Superior temporal gyrus (tissue), 1 donor: ENCODE results near the gene RYR1.
"Not testable (repeated sequence)": the region's sequence is repeated elsewhere in the genome, so short reads cannot be mapped to it uniquely, and the experiment has no call there.

Experiments
- DNase-seq: peaks from one replicate; pipeline ENCODE4 v3.0.0-alpha.2; 2016; ENCODE audit errors: extremely low spot score

Gene RYR1

GRCh38 chr19:38490861-38491260 lies 57.4 kb downstream of the RYR1 start:
- no peak for DNase-seq

DNA sequence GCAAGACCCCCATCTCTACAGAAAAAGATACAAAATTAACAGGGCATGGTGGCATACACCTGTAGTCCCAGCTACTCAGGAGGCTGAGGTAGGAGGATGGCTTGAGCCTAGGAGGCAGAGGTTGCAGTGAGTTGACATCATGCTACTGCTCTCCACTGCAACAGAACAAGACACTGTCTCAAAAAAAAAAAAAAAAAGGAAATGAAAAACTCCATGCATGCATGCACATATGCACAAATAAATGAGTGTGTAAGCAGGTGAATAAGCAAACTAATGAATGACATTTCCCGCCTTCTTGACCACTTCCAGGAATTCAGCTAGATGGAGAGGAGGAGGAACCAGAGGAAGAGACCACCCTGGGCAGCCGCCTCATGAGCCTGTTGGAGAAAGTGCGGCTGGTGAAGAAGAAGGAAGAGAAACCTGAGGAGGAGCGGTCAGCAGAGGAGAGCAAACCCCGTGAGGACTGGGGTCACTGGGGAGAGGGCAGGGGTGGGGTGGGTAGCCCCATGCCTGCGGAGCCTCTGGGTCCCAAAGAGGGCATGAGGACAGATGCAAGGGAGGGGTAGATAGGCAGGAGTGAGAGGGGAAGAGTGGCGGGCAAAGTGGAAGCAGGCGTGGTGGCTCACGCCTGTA lies 58.8 kb downstream of the RYR1 start:
- DNase-seq = no peak

DNA sequence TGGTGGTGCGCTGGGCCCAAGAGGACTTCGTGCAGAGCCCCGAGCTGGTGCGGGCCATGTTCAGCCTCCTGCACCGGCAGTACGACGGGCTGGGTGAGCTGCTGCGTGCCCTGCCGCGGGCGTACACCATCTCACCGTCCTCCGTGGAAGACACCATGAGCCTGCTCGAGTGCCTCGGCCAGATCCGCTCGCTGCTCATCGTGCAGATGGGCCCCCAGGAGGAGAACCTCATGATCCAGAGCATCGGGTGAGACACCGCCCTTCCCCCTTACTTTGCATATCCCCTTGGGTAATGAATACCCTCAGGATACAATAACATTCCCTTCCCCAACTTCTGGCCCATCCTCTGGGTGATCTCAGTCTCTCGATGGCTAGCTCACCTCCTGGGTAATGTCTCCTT lies 60.9 kb downstream of the RYR1 start:
- no peak for DNase-seq

DNA sequence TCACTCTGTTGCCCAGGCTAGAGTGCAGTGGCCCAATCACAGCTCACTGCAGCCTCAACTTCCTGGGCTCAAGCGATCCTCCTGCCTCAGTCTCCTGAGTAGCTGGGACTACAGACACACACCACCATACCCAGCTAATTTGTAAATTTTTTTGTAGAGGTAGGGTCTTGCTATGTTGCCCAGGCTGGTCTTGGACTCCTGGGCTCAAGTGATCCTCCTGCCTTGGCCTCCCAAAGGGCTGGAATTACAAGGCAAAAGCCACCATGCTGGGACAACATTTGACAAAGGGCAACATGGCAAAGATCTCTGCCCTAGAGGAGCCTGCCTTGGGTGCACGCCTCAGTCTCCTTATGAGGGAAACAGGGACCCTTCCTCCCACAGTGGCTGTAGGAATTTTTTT lies 61.9 kb downstream of the RYR1 start:
- DNase-seq = not testable (repeated sequence)

DNA sequence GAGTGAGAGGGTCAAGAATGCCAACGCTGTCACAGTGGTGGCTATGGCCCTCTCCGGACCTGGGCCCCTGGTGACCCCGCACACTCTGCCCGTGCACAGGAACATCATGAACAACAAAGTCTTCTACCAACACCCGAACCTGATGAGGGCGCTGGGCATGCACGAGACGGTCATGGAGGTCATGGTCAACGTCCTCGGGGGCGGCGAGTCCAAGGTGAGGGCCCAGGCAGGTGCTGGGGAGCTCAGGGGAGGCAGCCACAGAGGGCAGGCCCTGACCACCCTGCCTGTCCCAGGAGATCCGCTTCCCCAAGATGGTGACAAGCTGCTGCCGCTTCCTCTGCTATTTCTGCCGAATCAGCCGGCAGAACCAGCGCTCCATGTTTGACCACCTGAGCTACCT lies 62.6 kb downstream of the RYR1 start:
- no peak for DNase-seq

DNA sequence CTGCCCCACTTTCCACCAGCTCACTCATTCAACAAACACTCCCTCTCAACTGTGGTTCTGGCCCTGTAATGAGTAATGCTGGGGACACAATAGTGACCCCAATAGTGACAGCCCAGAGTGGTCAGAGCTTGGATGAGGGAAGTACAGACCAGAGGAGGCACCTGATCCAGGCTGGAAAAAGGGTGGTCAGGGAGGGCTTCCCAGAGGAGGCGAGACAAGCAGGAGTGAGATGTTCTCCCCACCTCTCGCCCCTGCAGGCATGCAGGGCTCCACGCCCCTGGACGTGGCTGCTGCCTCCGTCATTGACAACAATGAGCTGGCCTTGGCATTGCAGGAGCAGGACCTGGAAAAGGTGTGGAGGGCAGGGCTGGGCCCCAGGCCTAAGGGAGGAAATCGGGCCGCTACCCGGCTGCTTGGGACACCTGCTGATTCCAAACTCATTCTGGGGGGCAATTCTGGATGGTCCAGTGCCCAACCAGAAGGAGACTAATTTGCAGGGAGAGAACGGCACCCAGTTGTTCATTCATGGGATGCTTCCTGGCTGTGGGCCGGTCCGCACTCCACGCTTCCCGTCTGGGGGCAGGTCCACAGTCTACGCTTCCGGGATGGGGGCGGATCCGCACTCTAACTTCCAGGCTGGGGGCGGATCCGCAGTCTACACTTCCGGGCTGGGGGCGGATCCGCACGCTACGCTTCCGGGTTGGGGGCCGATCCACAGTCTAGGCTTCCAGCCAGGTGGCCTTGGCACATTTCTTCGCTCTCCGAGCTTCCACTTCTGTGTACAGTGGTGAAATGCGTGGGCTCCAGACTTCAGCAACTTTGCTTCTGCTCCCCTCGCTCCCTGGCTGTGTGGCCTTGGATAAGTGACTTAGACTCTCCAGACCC lies 63.4 kb downstream of the RYR1 start:
- no peak for DNase-seq

DNA sequence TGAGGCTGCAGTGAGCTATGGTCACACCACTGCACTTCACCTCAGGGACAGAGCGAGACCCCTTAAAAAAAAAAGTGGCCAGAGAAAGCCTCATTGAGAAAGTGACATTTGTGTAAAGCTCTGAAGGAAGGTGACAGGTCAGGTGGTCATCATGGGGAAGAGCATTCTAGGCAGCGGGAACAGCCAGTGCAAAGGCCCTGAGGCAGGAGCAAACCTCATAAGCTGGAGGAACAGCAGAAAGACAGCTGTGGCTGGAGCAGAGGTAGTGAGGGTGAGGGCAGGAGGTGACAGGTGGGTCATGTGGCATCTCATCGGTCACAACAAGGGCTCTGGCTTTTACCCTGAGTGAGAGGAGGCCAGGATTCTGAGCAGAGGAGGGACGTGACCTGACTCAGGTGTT lies 64.4 kb downstream of the RYR1 start:
- no peak for DNase-seq

DNA sequence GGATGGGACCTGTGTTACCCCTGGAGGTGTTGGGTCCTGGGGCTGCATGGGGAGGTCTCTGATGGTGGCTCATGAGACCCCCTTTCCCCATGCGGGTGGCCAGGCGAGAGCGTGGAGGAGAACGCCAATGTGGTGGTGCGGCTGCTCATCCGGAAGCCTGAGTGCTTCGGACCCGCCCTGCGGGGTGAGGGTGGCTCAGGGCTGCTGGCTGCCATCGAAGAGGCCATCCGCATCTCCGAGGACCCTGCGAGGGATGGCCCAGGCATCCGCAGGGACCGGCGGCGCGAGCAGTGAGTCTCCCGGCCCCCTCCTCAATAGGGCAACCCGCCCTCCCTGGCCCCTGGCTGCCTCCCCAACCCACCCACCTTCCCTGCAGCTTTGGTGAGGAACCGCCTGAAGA lies 66.0 kb downstream of the RYR1 start:
- DNase-seq = no peak

- no peak for DNase-seq
Observed at GRCh38 chr19:38500450-38500849, 67.0 kb downstream of the RYR1 start.

DNA sequence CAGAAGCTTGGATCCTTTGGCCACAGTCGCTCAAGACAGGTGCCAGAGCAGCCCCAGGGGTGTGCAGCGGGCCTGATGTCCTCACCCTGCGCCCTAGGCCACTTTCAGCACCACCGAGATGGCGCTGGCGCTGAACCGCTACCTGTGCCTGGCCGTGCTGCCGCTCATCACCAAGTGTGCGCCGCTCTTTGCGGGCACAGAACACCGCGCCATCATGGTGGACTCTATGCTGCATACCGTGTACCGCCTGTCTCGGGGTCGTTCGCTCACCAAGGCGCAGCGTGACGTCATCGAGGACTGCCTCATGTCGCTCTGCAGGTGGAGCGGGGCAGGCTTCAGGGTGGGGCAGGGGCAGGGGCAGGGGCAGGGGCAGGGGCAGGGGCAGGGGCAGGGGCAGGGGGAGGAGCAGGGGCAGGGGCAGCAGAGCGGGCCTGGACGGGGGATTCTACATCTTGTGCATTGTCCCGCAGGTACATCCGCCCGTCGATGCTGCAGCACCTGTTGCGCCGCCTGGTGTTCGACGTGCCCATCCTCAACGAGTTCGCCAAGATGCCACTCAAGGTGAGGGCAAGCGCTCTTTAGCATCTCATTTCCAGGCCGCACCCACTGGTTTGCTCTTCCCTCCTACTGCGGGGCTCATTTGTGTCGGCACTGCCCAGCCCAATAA lies 69.1 kb downstream of the RYR1 start:
- no peak for DNase-seq

GRCh38 chr19:38503077-38503410 lies 69.6 kb downstream of the RYR1 start:
- DNase-seq = peak; percentile 9

GRCh38 chr19:38505958-38506357 lies 72.5 kb downstream of the RYR1 start:
- DNase-seq = no peak

- DNase-seq = no peak
Observed at GRCh38 chr19:38506375-38506722, 72.9 kb downstream of the RYR1 start.

GRCh38 chr19:38506723-38507550 lies 73.4 kb downstream of the RYR1 start:
- DNase-seq = no peak

GRCh38 chr19:38507551-38508127 lies 74.1 kb downstream of the RYR1 start:
- DNase-seq = no peak

- no peak for DNase-seq
Observed at GRCh38 chr19:38508507-38508906, 75.0 kb downstream of the RYR1 start.

DNA sequence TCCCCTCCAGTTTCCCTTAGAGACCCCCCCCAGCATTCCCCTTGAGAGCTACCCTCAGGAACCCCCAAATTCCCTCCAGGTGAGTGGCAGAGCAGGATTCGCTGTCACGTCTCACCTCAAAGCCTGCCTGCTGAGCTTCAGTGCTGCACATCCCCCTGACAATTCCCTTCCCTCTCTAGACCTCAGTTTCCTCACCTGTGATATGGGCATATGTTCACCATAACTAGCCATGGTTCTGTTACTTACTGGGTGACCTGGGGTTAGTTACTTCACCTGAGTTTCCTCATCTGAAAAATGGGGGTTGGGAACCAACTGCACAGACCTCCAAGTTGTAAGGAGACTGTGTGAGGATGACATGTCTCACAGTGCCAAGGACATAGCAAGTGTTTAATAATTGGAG lies 75.5 kb downstream of the RYR1 start:
- DNase-seq = no peak

- DNase-seq = no peak
Observed at GRCh38 chr19:38511074-38511708, 77.7 kb downstream of the RYR1 start.

GRCh38 chr19:38512277-38512676 lies 78.8 kb downstream of the RYR1 start:
- no peak for DNase-seq

DNA sequence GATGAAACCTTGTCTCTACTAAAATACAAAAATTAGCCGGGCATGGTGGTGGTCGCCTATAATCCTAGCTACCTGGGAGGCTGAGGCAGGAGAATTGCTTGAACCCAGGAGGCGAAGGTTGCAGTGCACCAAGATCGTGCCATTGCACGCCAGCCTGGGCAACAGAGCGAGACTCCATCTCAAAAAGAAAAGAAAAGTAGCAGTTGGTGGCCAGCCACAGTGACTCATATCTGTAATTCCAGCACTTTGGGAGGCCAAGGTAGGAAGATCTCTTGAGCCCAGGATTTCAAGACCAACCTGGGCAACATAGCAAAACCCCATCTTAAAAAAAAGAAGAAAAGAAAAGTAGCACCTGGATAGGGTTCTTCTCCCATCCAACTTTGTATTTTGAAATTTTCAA lies 79.7 kb downstream of the RYR1 start:
- not testable (repeated sequence) for DNase-seq

DNA sequence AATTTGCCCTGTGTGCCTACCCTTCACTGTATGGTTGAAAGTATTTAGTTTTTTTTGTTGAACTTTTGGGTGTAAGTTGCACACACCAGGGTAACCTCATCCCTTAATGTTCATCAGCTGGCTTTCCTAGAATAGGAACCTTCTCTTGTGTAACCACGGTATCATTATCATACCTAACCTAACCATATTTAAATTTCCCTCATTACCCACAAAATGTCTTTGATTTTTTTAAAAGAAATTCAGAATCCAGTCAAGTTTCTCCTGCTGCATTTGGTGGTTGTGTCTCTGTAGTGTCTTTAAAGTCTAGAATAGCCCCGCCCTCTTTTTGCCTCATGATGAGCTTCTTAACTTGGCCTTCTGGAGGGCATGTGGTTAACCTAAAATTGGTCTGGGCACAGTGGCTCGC lies 80.3 kb downstream of the RYR1 start:
- no peak for DNase-seq
